WTC11 (cell line): ENCODE measurements around the gene NFAM1. TPM values are rescaled to one million over a fixed set of nuclear protein-coding genes. Genes with fewer than 3 reads are reported as not detected.

ENCODE experiments used
- ATAC-seq: fragments of 200-7000 bp; cut with Tn5 transposase; 2 replicates; pipeline ENCODE4 v1.10.0; 2021; ENCODE audit warnings: mild to moderate bottlenecking, moderate library complexity
- CTCF ChIA-PET: fragments of 300-600 bp; sonication (Branson Sonifier 250); formaldehyde crosslinking; loops from one replicate; lab custom pipeline; 2021; ENCODE audit warnings: antibody characterized with exemption; lab: Charles Lee
- POLR2A ChIA-PET: fragments of 350-600 bp; sonication (Branson Sonifier 250); formaldehyde crosslinking; loops from one replicate; lab custom pipeline; 2021; ENCODE audit warnings: antibody characterized with exemption; lab: Charles Lee
- DNase-seq: peaks from one replicate; pipeline ENCODE4 v3.0.0; 2021; ENCODE audit warnings: low spot score
- H3K27ac Mint-ChIP-seq: 2 replicates; pipeline ENCODE4 v1.8.0; 2021; ENCODE audit warnings: mixed read lengths
- H3K27me3 Mint-ChIP-seq: 2 replicates; pipeline ENCODE4 v1.8.0; 2021; ENCODE audit warnings: low read depth, mild to moderate bottlenecking, moderate library complexity, mixed read lengths
- H3K36me3 Mint-ChIP-seq: 2 replicates; pipeline ENCODE4 v1.8.0; 2021; ENCODE audit warnings: mixed read lengths
- H3K4me1 Mint-ChIP-seq: 2 replicates; pipeline ENCODE4 v1.8.0; 2022; ENCODE audit warnings: mixed read lengths
- H3K4me3 Mint-ChIP-seq: 2 replicates; pipeline ENCODE4 v1.8.0; 2021; ENCODE audit warnings: mild to moderate bottlenecking, moderate library complexity, mixed read lengths
- H3K9me3 Mint-ChIP-seq: 2 replicates; pipeline ENCODE4 v1.8.0; 2021; ENCODE audit warnings: mixed read lengths
- CREB1 ChIP-seq: sonication (generic); formaldehyde crosslinking; IDR thresholded peaks from 2 replicates; pipeline ENCODE4 v1.8.0; 2023; ENCODE audit warnings: mild to moderate bottlenecking, missing genetic modification reagents
- CREM ChIP-seq: sonication (generic); formaldehyde crosslinking; IDR thresholded peaks from 2 replicates; pipeline ENCODE4 v1.8.1; 2022; ENCODE audit warnings: mild to moderate bottlenecking, missing genetic modification reagents, moderate library complexity
- EMX1 ChIP-seq: fragments of 250-450 bp; sonication (Bioruptor Pico); IDR thresholded peaks from 2 replicates; pipeline ENCODE4 v1.8.0; 2021; ENCODE audit warnings: mild to moderate bottlenecking
- ETV6 ChIP-seq: sonication (generic); formaldehyde crosslinking; IDR thresholded peaks from 2 replicates; pipeline ENCODE4 v1.8.1; 2022; ENCODE audit warnings: mild to moderate bottlenecking, missing genetic modification reagents
- NFATC4 ChIP-seq: fragments of 250-450 bp; sonication (Bioruptor Pico); IDR thresholded peaks from 2 replicates; pipeline ENCODE4 v1.9.0; 2021; ENCODE audit warnings: mild to moderate bottlenecking
- NFE2L1 ChIP-seq: sonication (generic); formaldehyde crosslinking; IDR thresholded peaks from 2 replicates; pipeline ENCODE4 v1.8.1; 2023; ENCODE audit warnings: missing genetic modification reagents
- OVOL2 ChIP-seq: fragments of 250-450 bp; sonication (Bioruptor Pico); IDR thresholded peaks from 2 replicates; pipeline ENCODE4 v1.9.0; 2021; ENCODE audit warnings: mild to moderate bottlenecking, borderline replicate concordance
- RORB ChIP-seq: fragments of 250-450 bp; sonication (Bioruptor Pico); IDR thresholded peaks from 2 replicates; pipeline ENCODE4 v1.9.0; 2021; ENCODE audit warnings: mild to moderate bottlenecking
- SMAD3 ChIP-seq: sonication (generic); formaldehyde crosslinking; IDR thresholded peaks from 2 replicates; pipeline ENCODE4 v1.8.0; 2022; ENCODE audit warnings: missing genetic modification reagents, mild to moderate bottlenecking, borderline replicate concordance
- SOX15 ChIP-seq: fragments of 250-450 bp; sonication (Bioruptor Pico); IDR thresholded peaks from 2 replicates; pipeline ENCODE4 v1.9.0; 2021; ENCODE audit warnings: mild to moderate bottlenecking
- TEAD1 ChIP-seq: sonication (generic); formaldehyde crosslinking; IDR thresholded peaks from 2 replicates; pipeline ENCODE4 v1.8.0; 2022; ENCODE audit warnings: mild to moderate bottlenecking, missing genetic modification reagents
- total RNA-seq: library from RNA; stranded (reverse); gene quantifications from 3 replicates; pipeline ENCODE4 v1.2.3, GENCODE V29; 2021
- TF ChIP-seq, protein P1 (sequence below): sonication (generic); formaldehyde crosslinking; IDR thresholded peaks from 2 replicates; pipeline ENCODE4 v1.8.1; 2023; ENCODE audit warnings: mild to moderate bottlenecking, missing genetic modification reagents, moderate library complexity
- TF ChIP-seq, protein P2 (sequence below): sonication (generic); formaldehyde crosslinking; IDR thresholded peaks from 2 replicates; pipeline ENCODE4 v1.8.0; 2022; ENCODE audit warnings: mild to moderate bottlenecking, missing genetic modification reagents
- TF ChIP-seq, protein P3 (sequence below): sonication (generic); formaldehyde crosslinking; IDR thresholded peaks from 2 replicates; pipeline ENCODE4 v1.8.1; 2022; ENCODE audit warnings: low read depth, mild to moderate bottlenecking, moderate library complexity, missing genetic modification reagents, borderline replicate concordance
- TF ChIP-seq, protein P4 (sequence below): fragments of 250-450 bp; sonication (Bioruptor Pico); IDR thresholded peaks from 2 replicates; pipeline ENCODE4 v2.1.2; 2022; ENCODE audit warnings: mild to moderate bottlenecking, moderate library complexity
- TF ChIP-seq, protein P5 (sequence below): fragments of 250-450 bp; sonication (Bioruptor Pico); conservative IDR thresholded peaks from 2 replicates; pipeline ENCODE4 v1.9.0; 2021; ENCODE audit warnings: mild to moderate bottlenecking
- TF ChIP-seq, protein P6 (sequence below): sonication (generic); formaldehyde crosslinking; IDR thresholded peaks from 2 replicates; pipeline ENCODE4 v1.8.1; 2022; ENCODE audit warnings: mild to moderate bottlenecking, missing genetic modification reagents, moderate library complexity, borderline replicate concordance

NFAM1 gene
- total RNA-seq, 1 experiment from 2014 or later, result 1.6 TPM

DNA sequence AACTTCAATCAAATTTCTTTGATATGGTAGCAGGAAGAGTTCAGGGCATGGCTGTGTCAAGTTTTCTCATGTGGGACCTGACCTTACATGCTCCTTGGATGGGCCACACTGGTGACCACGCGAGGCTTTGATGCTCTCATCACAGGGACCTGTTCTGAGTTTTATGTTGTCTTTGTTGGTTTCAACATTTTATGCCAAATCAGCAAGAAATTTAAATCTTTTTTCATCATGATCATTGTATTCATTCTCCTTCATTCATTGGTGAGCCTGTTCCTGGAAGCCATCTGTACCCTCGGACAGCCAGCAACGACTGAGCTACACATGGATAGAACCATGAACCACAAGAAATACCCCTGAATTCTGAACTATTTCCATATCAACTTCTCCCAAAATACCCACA lies 10.5 kb upstream of the NFAM1 start:
- Mint-ChIP-seq H3K27me3 (peaks cover 24% of the 10 kb centered on the region), H3K27ac (no peak overlapping the region), H3K36me3 (no peaks in the 10 kb centered on the region), H3K4me3 (no peak overlapping the region), H3K4me1 (peaks cover 48% of the 10 kb centered on the region), H3K9me3 (no peaks in the 10 kb centered on the region)
- no peak for DNase-seq
- no peak for ATAC-seq
- POLR2A ChIA-PET, result interaction anchor here (0.5 kb wide), 1 partner anchor 67 kb away, joined by 6 read pairs; no protein-coding TSS in a partner anchor
- CTCF ChIA-PET, result interaction anchor here (0.8 to 4.1 kb wide), 7 partner anchors 18 to 746 kb away, joined by 3 to 54 read pairs (median 24); no protein-coding TSS in a partner anchor
- TF ChIP-seq EMX1 (CRISPR knock-in tag), result no peak

DNA sequence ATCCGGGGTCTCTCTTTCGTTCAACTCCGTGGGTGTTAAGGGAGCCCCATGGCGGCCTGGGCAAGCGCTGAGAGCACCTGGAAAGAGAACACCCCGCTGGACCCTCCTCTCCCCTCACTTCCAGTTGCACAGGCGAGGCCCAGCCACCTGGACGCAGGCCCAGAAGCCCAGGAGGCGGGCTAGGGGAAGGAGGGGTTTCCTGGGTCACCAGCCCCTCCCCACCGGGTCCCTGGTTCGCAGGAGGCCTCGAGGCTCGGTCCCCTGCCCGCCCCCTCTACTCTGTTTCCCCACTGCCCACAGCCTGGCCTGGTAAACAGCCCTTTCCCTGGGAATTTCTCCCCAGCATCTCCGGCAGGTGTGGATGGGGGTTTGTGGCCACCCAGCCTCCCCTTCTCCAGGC lies 8.5 kb upstream of the NFAM1 start:
- peaks cover 19% of the 10 kb centered on the region for H3K27me3 Mint-ChIP-seq
- CTCF ChIA-PET, result interaction anchor here (1.3 to 1.7 kb wide), 2 partner anchors 17 to 20 kb away, joined by 3 to 4 read pairs; no protein-coding TSS in a partner anchor
- H3K27ac Mint-ChIP-seq, result no peak overlapping the region
- DNase-seq (no peak), ATAC-seq (no peak)
- H3K4me3 Mint-ChIP-seq, result no peak overlapping the region
- peaks cover 48% of the 10 kb centered on the region for H3K4me1 Mint-ChIP-seq
- TF ChIP-seq, protein P1, sequence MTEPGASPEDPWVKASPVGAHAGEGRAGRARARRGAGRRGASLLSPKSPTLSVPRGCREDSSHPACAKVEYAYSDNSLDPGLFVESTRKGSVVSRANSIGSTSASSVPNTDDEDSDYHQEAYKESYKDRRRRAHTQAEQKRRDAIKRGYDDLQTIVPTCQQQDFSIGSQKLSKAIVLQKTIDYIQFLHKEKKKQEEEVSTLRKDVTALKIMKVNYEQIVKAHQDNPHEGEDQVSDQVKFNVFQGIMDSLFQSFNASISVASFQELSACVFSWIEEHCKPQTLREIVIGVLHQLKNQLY, result no peak
- TF ChIP-seq, protein P2, sequence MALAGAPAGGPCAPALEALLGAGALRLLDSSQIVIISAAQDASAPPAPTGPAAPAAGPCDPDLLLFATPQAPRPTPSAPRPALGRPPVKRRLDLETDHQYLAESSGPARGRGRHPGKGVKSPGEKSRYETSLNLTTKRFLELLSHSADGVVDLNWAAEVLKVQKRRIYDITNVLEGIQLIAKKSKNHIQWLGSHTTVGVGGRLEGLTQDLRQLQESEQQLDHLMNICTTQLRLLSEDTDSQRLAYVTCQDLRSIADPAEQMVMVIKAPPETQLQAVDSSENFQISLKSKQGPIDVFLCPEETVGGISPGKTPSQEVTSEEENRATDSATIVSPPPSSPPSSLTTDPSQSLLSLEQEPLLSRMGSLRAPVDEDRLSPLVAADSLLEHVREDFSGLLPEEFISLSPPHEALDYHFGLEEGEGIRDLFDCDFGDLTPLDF (CRISPR knock-in tag), result no peak
- TF ChIP-seq, protein P3, sequence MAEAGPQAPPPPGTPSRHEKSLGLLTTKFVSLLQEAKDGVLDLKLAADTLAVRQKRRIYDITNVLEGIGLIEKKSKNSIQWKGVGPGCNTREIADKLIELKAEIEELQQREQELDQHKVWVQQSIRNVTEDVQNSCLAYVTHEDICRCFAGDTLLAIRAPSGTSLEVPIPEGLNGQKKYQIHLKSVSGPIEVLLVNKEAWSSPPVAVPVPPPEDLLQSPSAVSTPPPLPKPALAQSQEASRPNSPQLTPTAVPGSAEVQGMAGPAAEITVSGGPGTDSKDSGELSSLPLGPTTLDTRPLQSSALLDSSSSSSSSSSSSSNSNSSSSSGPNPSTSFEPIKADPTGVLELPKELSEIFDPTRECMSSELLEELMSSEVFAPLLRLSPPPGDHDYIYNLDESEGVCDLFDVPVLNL (CRISPR knock-in tag), result no peak
- TF ChIP-seq TEAD1, result no peak
- TF ChIP-seq SMAD3 (CRISPR knock-in tag), result no peak
- no peak for TF ChIP-seq NFE2L1 (CRISPR knock-in tag)
- no peak for TF ChIP-seq OVOL2 (CRISPR knock-in tag)
- TF ChIP-seq, protein P4, sequence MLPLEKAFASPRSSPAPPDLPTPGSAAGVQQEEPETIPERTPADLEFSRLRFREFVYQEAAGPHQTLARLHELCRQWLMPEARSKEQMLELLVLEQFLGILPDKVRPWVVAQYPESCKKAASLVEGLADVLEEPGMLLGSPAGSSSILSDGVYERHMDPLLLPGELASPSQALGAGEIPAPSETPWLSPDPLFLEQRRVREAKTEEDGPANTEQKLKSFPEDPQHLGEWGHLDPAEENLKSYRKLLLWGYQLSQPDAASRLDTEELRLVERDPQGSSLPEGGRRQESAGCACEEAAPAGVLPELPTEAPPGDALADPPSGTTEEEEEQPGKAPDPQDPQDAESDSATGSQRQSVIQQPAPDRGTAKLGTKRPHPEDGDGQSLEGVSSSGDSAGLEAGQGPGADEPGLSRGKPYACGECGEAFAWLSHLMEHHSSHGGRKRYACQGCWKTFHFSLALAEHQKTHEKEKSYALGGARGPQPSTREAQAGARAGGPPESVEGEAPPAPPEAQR (CRISPR knock-in tag), result no peak
- POLR2A ChIA-PET, result no interaction called here
- H3K9me3 Mint-ChIP-seq, result no peaks in the 10 kb centered on the region
- H3K36me3 Mint-ChIP-seq, result no peaks in the 10 kb centered on the region

DNA sequence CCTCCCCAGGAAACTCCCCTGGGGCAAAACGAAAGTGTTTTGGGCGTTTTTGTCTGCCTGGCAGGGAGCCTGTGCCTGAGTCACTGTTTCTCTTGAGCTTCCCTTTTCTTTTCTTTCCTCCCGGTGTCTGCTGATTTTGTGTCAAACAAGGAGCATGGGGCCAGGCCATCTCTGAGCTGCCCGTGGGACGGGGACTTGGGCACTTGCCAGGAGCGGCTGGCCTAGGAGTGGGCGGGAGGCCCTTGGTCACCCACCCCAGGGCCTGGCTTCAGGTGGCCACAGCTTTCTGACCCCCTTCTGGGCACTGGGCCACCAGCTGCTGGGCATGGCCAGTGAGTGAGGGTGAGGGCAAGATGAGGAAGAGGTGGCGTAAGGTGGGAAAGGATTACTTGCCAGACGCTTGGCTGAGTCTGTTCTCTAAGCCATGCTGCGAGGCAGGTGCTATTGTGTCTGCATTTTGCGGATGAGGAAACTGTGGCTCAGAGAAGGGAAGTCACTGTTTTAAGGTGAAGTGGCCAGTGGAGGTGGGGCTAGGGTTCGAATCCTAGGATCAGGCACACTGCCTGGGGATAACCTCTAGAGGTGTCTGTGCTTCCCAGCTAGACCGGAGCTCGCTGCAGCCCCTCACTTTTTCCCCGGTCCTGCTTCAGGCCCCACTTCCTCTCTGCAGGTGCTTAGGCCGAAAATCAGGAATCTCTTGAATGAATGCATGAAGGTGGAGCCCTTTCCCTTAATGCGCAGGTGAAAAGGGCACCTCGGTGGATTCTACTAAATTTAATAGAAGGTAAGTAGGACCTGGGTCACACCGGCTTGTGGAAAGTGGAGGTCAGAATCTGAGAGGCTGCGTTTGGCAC lies 7.8 kb upstream of the NFAM1 start:
- no peaks in the 10 kb centered on the region for H3K36me3 Mint-ChIP-seq
- DNase-seq, result no peak
- CTCF ChIA-PET, result interaction anchor here (0.7 to 2.7 kb wide), 7 partner anchors 16 to 327 kb away, joined by 3 to 16 read pairs (median 4); no protein-coding TSS in a partner anchor
- TF ChIP-seq SOX15 (CRISPR knock-in tag) (no peak), ETV6 (CRISPR knock-in tag) (no peak), CREM (CRISPR knock-in tag) (no peak), RORB (CRISPR knock-in tag) (no peak), NFATC4 (CRISPR knock-in tag) (no peak), CREB1 (CRISPR knock-in tag) (no peak)
- TF ChIP-seq, protein P5, sequence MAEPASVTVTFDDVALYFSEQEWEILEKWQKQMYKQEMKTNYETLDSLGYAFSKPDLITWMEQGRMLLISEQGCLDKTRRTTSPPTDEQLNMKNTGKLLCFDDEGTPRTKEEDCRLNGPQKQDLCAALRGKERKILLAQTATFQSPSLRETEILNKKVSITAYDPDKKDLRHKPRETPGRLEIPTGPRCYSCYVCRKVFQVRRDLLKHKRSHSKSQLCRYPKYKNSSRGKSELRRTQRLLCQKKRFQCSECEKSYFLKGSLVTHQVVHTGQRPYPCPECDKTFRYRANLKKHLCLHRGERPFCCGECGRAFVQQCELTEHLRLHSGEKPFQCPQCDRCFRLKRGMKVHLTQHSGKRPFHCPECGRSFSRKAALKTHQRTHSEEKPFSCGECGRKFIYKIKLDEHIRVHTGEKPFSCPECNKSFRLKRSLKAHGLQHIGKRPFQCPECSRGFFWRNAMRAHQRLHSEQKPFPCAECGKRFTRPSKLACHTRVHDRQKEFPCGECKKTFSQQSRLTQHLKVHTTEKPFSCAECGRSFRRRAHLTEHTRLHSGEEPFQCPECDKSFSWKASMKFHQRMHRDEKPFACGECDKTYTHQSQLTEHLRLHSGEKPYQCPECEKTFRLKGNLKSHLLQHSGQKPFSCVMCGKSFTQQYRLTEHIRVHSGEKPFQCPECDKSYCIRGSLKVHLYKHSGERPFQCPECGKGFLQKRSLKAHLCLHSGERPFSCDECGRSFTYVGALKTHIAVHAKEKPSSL (CRISPR knock-in tag), result no peak
- TF ChIP-seq, protein P6, sequence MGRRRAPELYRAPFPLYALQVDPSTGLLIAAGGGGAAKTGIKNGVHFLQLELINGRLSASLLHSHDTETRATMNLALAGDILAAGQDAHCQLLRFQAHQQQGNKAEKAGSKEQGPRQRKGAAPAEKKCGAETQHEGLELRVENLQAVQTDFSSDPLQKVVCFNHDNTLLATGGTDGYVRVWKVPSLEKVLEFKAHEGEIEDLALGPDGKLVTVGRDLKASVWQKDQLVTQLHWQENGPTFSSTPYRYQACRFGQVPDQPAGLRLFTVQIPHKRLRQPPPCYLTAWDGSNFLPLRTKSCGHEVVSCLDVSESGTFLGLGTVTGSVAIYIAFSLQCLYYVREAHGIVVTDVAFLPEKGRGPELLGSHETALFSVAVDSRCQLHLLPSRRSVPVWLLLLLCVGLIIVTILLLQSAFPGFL, result no peak
- TF ChIP-seq, protein P4 (CRISPR knock-in tag), result no peak
- TF ChIP-seq, all 79 proteins: peak for 0
- Mint-ChIP-seq H3K4me1 (peaks cover 47% of the 10 kb centered on the region), H3K9me3 (no peaks in the 10 kb centered on the region), H3K27me3 (peaks cover 19% of the 10 kb centered on the region), H3K27ac (no peak overlapping the region), H3K4me3 (0 out of 2 replicates have a peak overlapping the region, but pooled peaks have one; percentile 1)
- no peak for ATAC-seq
- POLR2A ChIA-PET, result interaction anchor here (0.6 to 1.1 kb wide), 2 partner anchors 75 to 137 kb away, joined by 3 read pairs; no protein-coding TSS in a partner anchor
